Stimulated activated CD8-positive, alpha-beta memory T cell treated with anti-CD3 and anti-CD28 coated beads, Interleukin-12 subunit alpha, Interleukin-12 subunit beta, amount 100 ng/mL, for 4 hours (primary cell): Measurements from ENCODE around the gene ARHGEF2.

ENCODE experiments used
- DNase-seq: peaks from one replicate; pipeline ENCODE4 v3.0.0-alpha.2; 2020; ENCODE audit warnings: low read depth

Gene ARHGEF2

GRCh38 chr1:155971910-155972809, 6.2 kb downstream of the ARHGEF2 start:
- no peak for DNase-seq

GRCh38 chr1:155970531-155971167, 7.7 kb downstream of the ARHGEF2 start:
- no peak for DNase-seq

GRCh38 chr1:155969377-155969791, 9.0 kb downstream of the ARHGEF2 start:
- DNase-seq = no peak

- DNase-seq = no peak
Observed at GRCh38 chr1:155968670-155969069, 9.7 kb downstream of the ARHGEF2 start.

GRCh38 chr1:155968051-155968400, 10.3 kb downstream of the ARHGEF2 start:
- DNase-seq = no peak

- no peak for DNase-seq
Observed at GRCh38 chr1:155967341-155968050, 10.9 kb downstream of the ARHGEF2 start.

GRCh38 chr1:155966750-155967149, 11.6 kb downstream of the ARHGEF2 start:
- no peak for DNase-seq

- no peak for DNase-seq
Observed at GRCh38 chr1:155966135-155966534, 12.2 kb downstream of the ARHGEF2 start.

GRCh38 chr1:155964193-155964592, 14.2 kb downstream of the ARHGEF2 start:
- DNase-seq = no peak

- no peak for DNase-seq
Observed at GRCh38 chr1:155962599-155963211, 15.6 kb downstream of the ARHGEF2 start.

GRCh38 chr1:155961937-155962336, 16.4 kb downstream of the ARHGEF2 start:
- DNase-seq = no peak

- DNase-seq = no peak
Observed at GRCh38 chr1:155960081-155960745, 18.1 kb downstream of the ARHGEF2 start.

- no peak for DNase-seq
Observed at GRCh38 chr1:155957411-155957915, 20.9 kb downstream of the ARHGEF2 start.

- DNase-seq = no peak
Observed at GRCh38 chr1:155954645-155955044, 23.7 kb downstream of the ARHGEF2 start.

GRCh38 chr1:155952505-155952890, 25.8 kb downstream of the ARHGEF2 start:
- no peak for DNase-seq

GRCh38 chr1:155951753-155952504, 26.4 kb downstream of the ARHGEF2 start:
- DNase-seq = no peak

- DNase-seq = no peak
Observed at GRCh38 chr1:155950829-155951228, 27.5 kb downstream of the ARHGEF2 start.

- DNase-seq = no peak
Observed at GRCh38 chr1:155947741-155948140, 30.6 kb downstream of the ARHGEF2 start.

GRCh38 chr1:155947292-155947691, 31.1 kb downstream of the ARHGEF2 start:
- DNase-seq = no peak

GRCh38 chr1:155946633-155947219, 31.6 kb downstream of the ARHGEF2 start:
- no peak for DNase-seq

GRCh38 chr1:155944444-155944799, 33.9 kb downstream of the ARHGEF2 start:
- no peak for DNase-seq
